Stomach (tissue), 9 donors: ENCODE data around the gene MET. TPM values are rescaled to one million over a fixed set of nuclear protein-coding genes. Genes with fewer than 3 reads are reported as not detected.
"Not testable (repeated sequence)": the region's sequence is repeated elsewhere in the genome, so short reads cannot be mapped to it uniquely, and the experiment has no call there.

ENCODE experiments used
- DNase-seq, 2 donors: peaks; one replicate each; pipeline versions ENCODE4 v3.0.0 to v3.0.0-alpha.2; 2013 to 2019
- H3K27ac ChIP-seq, 5 donors: fragments of 200-600 bp in 4 of 5; sonication (generic) in 4 of 5; one replicate each; pipeline ENCODE4 v1.5.1; 2013 to 2019; ENCODE audit warnings: mild to moderate bottlenecking in 1 of 5, moderate library complexity in 1 of 5
- H3K27me3 ChIP-seq, 3 donors: fragments of 200-600 bp; sonication (generic); one replicate each; pipeline ENCODE4 v1.5.1; 2017 to 2019; ENCODE audit warnings: mixed run types in 1 of 3
- H3K36me3 ChIP-seq, 4 donors: fragments of 200-600 bp; sonication (generic); 1 replicate in 3 of 4; 2 replicates in 1 of 4; pipeline ENCODE4 v1.5.1; 2016 to 2019
- H3K4me1 ChIP-seq, 4 donors: fragments of 200-600 bp; sonication (generic); one replicate each; pipeline ENCODE4 v1.5.1; 2016 to 2019
- H3K4me3 ChIP-seq, 4 donors: fragments of 200-600 bp; sonication (generic) in 3 of 4; one replicate each; pipeline ENCODE4 v1.5.1; 2016 to 2019; ENCODE audit warnings: mild to moderate bottlenecking in 1 of 4
- H3K9me3 ChIP-seq, 4 donors: fragments of 200-600 bp; sonication (generic); one replicate each; pipeline ENCODE4 v1.5.1; 2016 to 2019
- CTCF ChIP-seq, 7 experiments: fragments of 450-650 bp in 4 of 7; fragments of 200-600 bp in 3 of 7; sonication (generic) in 3 of 7; IDR thresholded peaks; one replicate each; pipeline ENCODE4 v1.5.1; 2016 to 2019; ENCODE audit warnings: antibody characterized with exemption in 7 of 7, control low read depth in 2 of 7, mild to moderate bottlenecking in 1 of 7
- EP300 ChIP-seq: sonication (generic); formaldehyde crosslinking; IDR thresholded peaks from one replicate; pipeline ENCODE4 v1.6.1; 2017; ENCODE audit warnings: antibody characterized with exemption
- POLR2A ChIP-seq, 4 donors: fragments of 450-650 bp; IDR thresholded peaks; one replicate each; pipeline ENCODE4 v1.6.1; 2016; ENCODE audit warnings: antibody characterized with exemption in 4 of 4, control low read depth in 2 of 4, mild to moderate bottlenecking in 1 of 4, moderate library complexity in 1 of 4
- POLR2AphosphoS5 ChIP-seq, 3 donors: sonication (generic); formaldehyde crosslinking; IDR thresholded peaks; one replicate each; pipeline ENCODE4 v1.6.1; 2016; ENCODE audit warnings: antibody characterized with exemption in 3 of 3
- WGBS, 5 donors: extraction: QIAGEN DNeasy Blood & Tissue Kit in 3 of 5; methylation state at CpG; one replicate each; pipeline versions ENCODE4 v1.1.5 to v1.1.7; 2013 to 2018; 5-methylcytosine and 5-hydroxymethylcytosine counted together
- intact Hi-C: fragments of 100-400 bp; cut with DNase I; formaldehyde crosslinking; loops from one replicate; pipeline ENCODE4 v1.15.1; 2023; ENCODE audit warnings: low total_unique reads
- polyA plus RNA-seq, 3 donors: library from polyadenylated mRNA; stranded (reverse); fragments of 200-250 nt; gene quantifications; one replicate each; pipeline ENCODE4 v1.2.3, GENCODE V29; 2013
- total RNA-seq, 5 donors: library from RNA; depleted of rRNA; stranded (reverse); fragments of >200 nt; gene quantifications; one replicate each; pipeline versions ENCODE4 v1.1.0 to v1.2.3, GENCODE V29; 2014 to 2016
- donor health status: healthy with polysubstance abuse.
- donor health status: Bipolar disorder and iron deficiency.
- donor health status: healthy.

The MET gene
- total and polyA plus RNA-seq, 8 donors = 0.58 to 36.2 (median 4.3) TPM

- H3K27ac ChIP-seq = no peak overlapping the region
- intact Hi-C loops = no loop called here
Measured at GRCh38 chr7:116741625-116742316, 69.8 kb downstream of the MET start.

GRCh38 chr7:116742641-116743040 is 70.6 kb downstream of the MET start:
- H3K4me1 ChIP-seq = peaks cover 4 to 6% (median 5%) of the 10 kb centered on the region in 4 donors
- intact Hi-C loops = no loop called here
- TF ChIP-seq POLR2A (IDR thresholded peaks at IDR 0.05) (no peak), CTCF (IDR thresholded peaks at IDR 0.05) (no peak), EP300 (no peak), POLR2AphosphoS5 (IDR thresholded peaks at IDR 0.05) (no peak)
- peaks cover 0 to 4% (median 0%) of the 10 kb centered on the region in 4 donors for H3K36me3 ChIP-seq
- H3K4me3 ChIP-seq = no peak overlapping the region
- DNase-seq = no peak
- H3K27ac ChIP-seq = no peak overlapping the region
- H3K9me3 ChIP-seq = peaks cover 0 to under 1% (median 0%) of the 10 kb centered on the region in 4 donors
- H3K27me3 ChIP-seq = no peaks in the 10 kb centered on the region
- 88 to 94% (median 94%) methylated on average over 6 of the region's 6 CpGs for WGBS, 5 donors

More at GRCh38 chr7:116741625-116742316, 69.8 kb downstream of the MET start:
- WGBS, 5 donors = 38 to 71% (median 52%) methylated on average over 7 of the region's 7 CpGs
- Histone ChIP-seq H3K36me3 (peaks cover 0 to 4% (median 0%) of the 10 kb centered on the region in 4 donors), H3K4me3 (no peak overlapping the region), H3K9me3 (no peaks in the 10 kb centered on the region), H3K4me1 (peaks cover 4 to 14% (median 9%) of the 10 kb centered on the region in 4 donors), H3K27me3 (no peaks in the 10 kb centered on the region)
- no peak for TF ChIP-seq EP300
- no peak for TF ChIP-seq CTCF (IDR thresholded peaks at IDR 0.05)
- no peak for TF ChIP-seq POLR2AphosphoS5 (IDR thresholded peaks at IDR 0.05)
- peak in 1 of 2 donors; percentile 46 for DNase-seq

- H3K27me3 ChIP-seq, H3K27ac ChIP-seq, H3K9me3 ChIP-seq, intact Hi-C loops, DNase-seq, H3K4me1 ChIP-seq, H3K36me3 ChIP-seq, H3K4me3 ChIP-seq: not testable (repeated sequence)
- 63 to 69% (median 66%) methylated on average over 2 of the region's 2 CpGs for WGBS, 5 donors
Measured at GRCh38 chr7:116743835-116744234, 71.8 kb downstream of the MET start.

- H3K27me3 ChIP-seq, H3K4me3 ChIP-seq, intact Hi-C loops, H3K36me3 ChIP-seq, H3K27ac ChIP-seq, H3K9me3 ChIP-seq, DNase-seq, H3K4me1 ChIP-seq: not testable (repeated sequence)
- 92 to 100% (median 94%) methylated on average over 5 of the region's 5 CpGs for WGBS, 5 donors
Measured at GRCh38 chr7:116746388-116746787, 74.4 kb downstream of the MET start.

- H3K36me3 ChIP-seq, DNase-seq, H3K4me1 ChIP-seq, intact Hi-C loops, H3K27me3 ChIP-seq, H3K4me3 ChIP-seq, H3K27ac ChIP-seq, H3K9me3 ChIP-seq: not testable (repeated sequence)
- WGBS, 5 donors = 96 to 98% (median 97%) methylated on average over 4 of the region's 4 CpGs
Measured at GRCh38 chr7:116751070-116751469, 79.1 kb downstream of the MET start.

GRCh38 chr7:116752305-116753074 is 80.5 kb downstream of the MET start:
- Histone ChIP-seq H3K9me3 (peaks cover 0 to 9% (median 2%) of the 10 kb centered on the region in 4 donors), H3K36me3 (no peaks in the 10 kb centered on the region), H3K27ac (no peak overlapping the region), H3K4me1 (no peaks in the 10 kb centered on the region), H3K4me3 (no peak overlapping the region), H3K27me3 (no peaks in the 10 kb centered on the region)
- no peak for TF ChIP-seq CTCF (IDR thresholded peaks at IDR 0.05)
- no peak for TF ChIP-seq POLR2A (IDR thresholded peaks at IDR 0.05)
- TF ChIP-seq POLR2AphosphoS5 (IDR thresholded peaks at IDR 0.05) = no peak
- TF ChIP-seq EP300 = no peak
- 58 to 80% (median 74%) methylated on average over 9 of the region's 9 CpGs for WGBS, 5 donors
- DNase-seq = no peak
- intact Hi-C loops = no loop called here
